Brain pericyte (primary cell): ENCODE measurements around the gene MYBPC2.

Experiments used
- DNase-seq: peaks from one replicate; pipeline ENCODE4 v3.0.0-alpha.2; 2012; ENCODE audit warnings: low read depth, low spot score

MYBPC2 gene

DNA sequence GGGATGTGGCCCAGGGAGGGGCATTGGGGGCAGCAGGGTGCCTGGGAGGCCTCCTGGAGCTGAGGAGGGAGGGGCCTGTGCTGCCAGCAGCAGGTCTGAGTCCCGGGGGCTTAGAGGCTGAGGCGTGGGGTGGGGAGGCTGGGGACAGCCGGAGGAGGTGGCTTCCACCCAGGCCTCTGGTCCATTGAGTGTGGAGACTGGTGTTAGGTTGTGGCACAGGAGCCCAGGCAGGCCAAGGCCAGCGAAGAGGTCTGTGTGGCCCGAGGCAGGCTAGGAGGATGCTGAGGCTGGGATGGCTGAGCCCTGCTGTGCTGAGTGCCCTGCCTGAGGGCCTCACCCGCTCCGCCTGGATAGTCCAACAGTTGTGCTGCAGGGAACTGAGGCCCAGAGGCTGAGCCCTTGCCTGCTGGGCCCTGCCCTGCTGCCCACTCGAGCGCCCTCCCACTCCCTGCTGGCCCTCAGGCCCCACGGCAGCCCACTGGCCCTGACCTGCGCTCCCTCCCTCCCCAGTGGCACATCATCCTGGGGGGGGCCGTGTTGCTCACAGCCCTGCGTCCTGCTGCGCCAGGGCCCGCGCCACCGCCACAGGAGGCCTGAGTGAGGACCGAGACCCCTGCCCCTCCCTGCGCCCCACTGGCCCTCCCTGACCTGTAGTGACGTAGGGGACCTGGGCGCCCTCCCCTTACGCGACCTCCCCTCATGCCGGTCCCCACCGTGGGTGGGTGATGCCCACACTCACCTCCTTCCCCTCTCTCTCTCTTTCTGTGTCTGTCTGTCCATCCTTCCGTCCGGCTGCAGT lies 48.9 kb downstream of the MYBPC2 start:
- DNase-seq = no peak

DNA sequence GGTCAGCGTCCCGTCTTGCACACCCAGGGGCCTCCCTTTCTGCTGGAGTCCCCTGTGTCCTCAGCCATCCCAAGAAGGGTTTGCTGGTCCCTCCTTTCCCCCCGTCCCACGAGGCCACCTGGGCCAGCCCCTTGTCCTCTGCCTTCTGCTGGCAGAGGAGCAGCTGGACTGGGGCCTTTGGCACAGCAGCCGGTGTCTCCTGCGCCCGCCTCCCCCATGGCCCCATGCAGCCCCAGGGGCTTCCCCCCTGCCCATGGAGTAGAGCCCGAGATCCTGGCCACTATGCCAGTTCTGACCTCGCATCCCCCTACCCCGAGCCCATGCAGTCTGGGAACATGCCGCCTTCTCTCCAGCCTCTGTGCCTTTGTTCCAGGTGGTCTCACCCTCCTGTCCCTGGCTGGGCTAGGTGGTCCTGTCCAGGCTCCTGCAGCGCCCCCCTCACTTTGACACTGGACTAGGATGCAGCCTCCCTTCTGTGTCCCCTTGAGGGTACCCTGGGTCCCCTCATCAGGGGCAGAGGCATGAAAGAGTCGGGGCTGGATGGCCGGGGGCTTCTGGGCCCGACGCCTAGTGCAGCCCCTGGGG lies 49.7 kb downstream of the MYBPC2 start:
- DNase-seq = no peak

DNA sequence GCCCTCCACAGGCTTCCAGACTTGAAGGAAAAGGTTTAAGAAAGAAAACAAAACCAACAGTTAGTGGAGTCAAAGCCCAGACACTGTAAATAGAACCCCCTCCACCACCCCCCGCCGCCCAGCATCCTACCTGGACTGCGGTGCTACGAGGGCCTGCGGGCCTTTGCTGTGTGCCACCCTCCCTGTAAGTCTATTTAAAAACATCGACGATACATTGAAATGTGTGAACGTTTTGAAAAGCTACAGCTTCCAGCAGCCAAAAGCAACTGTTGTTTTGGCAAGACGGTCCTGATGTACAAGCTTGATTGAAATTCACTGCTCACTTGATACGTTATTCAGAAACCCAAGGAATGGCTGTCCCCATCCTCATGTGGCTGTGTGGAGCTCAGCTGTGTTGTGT lies 50.2 kb downstream of the MYBPC2 start:
- no peak for DNase-seq

DNA sequence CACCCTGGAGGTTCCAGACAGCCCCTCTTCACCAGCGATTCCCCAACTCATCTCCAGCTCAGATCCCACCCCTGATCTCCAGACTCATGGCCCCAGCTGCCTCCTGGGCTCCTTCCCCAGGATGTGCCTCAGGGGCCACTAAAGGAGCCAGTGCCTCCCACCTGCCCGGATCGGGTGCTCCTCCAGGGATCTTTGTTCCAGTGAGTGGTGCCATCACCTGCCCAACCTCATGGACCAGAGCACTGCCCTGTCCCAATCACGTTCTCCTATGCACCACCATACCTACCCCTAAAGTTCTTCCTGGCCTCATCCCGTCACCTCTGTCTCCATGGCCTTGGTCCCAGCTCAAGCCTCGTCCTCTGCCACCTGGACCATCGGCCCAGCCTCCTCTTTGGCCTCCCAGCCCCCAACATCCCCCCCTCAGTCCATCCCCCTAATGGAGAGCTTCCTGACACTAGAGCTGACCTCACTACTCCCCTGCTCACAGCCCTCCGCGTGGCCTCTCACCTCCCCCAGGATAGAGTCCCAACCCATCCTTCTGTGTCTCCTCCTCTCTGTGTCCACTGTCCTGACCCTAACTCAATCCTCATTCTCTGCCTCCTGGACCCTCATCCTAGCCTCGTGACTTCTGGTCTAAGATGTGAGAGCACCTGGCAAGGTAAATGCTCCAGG lies 52.7 kb downstream of the MYBPC2 start:
- no peak for DNase-seq

DNA sequence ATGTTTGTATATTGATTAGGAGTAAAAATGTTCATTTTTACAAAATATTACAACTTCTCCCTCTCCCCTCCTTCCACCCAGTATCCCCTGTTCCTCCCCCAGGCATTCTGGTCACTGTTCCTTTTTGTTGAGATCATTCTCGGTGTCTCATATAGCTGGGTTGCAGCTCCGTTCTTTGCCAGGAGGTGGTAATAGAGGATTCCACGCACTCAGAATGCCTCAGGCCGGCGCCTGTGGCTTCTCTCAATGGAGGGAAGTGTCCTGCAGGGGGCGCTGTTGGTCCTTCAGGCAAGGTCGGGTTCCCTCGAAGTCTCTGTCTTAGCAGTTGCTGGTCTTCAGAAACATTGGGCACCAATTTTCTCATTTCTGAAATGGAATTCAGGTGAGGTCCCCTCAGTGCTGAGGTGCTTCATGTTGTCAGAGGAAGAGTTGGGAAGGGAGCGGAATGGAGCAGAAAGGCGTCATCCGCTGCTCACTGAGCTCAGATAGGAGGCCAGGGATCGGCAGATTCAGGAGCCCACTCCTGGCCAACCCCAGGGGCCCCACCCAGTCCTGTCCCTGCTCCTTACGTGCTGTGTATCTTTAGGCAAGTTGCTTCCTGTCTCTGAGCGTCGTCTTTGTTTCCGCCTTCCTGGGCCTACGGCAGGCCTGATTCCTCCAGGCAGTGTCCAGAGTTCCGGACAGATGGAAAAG lies 54.3 kb downstream of the MYBPC2 start:
- no peak for DNase-seq

DNA sequence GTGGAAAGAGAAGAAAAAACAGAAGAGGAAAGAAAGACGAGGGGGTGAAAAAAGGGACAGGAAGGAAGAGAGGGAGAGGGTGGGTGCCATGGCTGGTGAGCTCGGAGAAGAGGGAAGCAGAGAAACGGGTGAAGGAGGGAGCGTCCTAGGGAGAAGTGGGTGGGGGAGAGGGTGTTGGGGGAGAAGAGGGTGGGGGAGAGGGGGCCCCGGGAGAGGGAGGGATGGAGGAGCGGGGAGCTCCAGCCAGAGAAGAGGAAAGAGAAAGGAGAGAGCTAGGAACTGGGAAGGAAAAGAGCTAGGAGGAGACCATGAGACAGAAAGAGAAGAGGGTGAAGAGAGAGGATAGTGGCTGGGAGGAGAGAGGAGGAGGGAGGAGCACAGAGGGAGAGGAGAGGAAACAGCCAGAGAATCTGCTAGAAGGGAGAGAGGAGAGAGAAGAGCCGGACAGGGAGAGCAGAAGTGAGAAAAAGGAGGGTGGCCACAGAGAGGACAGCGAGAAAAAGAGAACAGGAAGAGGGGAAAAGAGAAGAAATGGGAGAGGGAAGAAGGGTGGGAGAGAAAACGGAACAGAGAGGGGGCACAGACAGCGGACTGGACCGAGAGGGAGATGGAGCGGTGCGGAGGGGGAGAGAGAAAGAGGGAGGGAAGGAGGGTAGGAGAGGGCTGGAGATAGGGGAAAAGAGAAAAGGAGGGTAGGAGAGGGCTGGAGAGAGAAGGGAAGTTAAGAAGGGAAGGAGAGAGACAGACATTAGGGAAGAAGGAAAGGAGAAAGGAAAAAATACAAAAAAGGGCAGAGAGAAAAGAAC lies 55.9 kb downstream of the MYBPC2 start:
- no peak for DNase-seq

DNA sequence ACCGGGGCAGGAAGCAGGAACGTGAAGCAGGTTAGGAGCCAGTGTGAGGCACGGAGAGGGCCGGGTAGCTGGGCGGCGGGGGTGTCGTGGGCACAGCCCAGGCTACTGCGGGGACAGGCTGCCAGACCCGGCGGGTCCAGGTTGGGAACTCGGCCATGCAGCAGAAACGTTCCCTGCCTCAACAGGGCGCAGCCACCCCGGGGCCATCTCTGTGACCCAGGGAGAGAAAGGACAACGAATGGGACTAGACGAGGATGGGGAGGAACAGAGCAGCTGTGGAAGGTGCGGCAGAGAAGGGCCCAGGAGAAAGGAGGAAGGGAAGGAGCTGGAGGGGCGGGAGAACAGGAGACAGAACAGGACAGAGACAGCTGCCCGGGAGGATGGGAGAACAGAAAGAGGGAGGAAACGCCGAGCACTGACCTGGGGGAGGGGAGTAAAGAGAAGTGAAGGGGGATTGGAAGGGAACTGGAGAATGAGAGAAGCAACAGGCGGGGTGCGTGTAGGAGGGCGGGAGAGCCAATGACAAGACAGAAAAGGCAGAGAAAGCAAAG lies 56.8 kb downstream of the MYBPC2 start:
- no peak for DNase-seq

DNA sequence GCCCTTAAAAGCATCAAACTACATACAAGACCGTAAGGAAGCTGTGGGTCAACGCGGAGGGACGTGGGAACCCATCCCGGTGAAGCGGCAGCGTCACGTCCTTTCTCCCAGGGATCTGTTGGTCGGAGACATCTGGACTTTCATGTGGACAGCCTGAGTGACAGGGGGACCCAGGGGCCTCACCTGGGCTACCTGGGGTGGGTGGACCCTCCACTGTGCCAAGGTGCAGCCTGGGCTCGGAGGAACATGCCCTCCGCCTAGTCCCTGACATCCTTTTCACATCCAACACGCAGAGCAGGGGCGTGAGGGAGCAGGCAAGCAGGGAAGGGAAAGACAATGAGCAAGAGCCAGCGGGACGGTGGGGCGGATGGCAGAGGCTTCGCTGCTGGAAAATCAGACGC lies 57.7 kb downstream of the MYBPC2 start:
- DNase-seq = no peak

DNA sequence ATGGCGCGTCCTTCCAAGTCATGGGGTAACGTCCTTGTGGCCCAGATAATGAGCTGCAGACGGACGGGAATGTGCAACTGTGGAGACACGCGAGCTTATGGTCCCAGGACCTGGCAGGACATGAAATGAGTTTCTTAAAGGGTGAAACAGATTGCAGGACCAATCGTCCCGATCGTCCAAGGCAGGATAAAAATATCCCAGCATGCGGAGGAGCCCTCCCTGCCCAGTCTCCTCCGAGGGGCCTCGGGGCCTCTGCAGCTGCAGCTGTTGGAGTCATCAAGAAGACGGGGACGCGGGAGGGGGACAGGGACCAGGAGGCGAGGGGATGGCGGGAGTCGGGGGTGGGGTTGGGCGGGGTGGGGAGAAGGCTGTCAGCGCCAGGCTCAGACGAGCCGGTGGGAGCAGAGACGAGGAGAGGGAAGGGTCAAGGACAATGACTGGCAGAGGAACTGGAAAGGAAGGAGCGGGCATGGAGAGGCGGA lies 58.3 kb downstream of the MYBPC2 start:
- no peak for DNase-seq

DNA sequence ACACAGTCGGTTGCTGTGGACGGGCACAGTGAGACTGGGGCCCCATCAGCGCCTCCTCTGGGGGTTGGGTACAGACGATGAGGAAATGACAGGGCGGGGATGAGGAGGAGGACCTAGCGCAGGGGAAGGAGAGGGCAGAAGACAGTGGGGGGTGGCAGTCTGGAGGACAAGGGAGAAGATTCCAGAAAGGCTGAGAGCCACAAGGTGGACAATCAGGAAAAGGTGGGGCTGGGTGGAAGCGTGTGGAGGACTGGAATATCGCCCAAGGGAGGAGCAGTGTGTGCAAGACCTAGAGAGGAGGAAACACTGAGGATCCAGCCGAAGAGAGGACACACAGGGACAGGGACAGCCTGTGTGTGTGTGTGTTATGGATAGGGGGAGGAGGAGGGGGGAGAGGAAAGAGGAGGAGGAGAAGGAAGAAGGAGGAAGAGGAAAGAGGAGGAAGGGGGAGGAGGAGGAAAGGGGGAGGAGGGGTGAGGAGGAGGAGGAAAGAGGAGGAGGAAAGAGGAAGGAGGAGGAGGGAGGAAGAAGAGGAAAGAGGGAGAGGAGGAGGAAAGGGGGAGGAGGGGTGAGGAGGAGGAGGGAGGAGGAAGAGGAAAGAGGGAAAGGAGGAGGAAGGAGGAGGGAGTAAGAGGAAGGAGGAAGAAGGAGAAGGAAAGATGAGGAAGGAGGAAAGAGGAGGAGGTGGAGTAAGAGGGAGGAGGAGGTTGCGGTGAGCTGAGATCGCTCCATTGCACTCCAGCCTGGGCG lies 59.8 kb downstream of the MYBPC2 start:
- no peak for DNase-seq

DNA sequence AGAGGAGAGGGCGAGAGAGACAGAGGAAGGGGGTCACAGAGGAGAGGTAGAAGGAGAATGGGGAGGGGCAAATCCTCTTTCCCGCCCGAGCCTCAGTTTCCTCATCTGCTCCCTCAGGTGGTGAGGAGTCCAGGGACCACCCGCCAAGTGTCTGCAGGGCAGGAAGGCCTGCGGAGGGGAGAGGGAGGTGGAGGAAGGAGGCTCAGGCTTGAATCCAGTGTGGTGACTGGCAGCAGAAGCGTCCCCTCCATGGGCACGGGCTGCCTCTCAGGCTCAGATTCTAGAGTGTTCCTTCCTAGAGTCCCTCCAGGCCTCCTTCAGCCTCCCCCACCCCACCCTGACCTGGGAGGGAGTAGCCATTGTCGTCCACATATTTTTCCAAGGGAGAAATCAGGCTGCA lies 60.5 kb downstream of the MYBPC2 start:
- no peak for DNase-seq

DNA sequence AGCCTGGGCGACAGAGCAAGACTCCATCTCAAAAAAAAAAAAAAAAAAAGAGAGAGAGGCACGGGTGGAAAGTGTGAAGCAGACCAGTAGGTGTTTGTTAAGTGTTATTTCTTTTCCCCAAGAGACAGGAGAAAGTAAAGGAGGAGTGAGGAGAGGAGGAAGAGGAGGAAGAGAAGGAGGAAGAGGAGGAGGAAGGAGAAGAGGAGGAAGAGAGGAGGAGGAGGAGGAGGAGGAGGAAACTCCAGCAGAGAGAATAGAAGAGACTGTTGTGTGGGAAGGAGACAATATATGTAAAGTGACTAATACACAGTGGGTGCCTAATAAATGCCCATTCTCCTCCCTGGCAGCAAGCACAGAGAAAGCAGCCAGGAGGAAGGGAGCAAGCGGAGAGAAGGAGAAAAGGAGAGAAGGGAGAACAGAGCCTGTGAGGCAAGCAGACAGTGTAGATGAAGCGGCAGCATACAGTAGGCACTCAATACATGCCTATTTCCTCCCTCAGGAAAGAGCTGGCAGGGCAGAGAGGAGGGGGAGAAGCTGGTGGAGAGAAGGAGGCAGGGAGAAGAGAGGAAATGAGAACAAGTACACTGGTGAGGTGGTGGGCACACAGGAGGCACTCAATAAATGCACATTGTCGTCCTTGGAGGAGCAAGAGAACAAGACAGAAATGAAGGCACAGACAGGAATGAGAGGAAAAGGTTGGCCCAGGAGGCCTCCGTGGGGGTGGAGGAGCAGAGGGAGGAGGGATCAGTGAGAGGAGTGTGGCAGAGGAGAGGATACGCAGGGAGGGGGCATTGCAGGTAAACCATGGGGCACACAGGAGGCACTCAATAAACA lies 61.7 kb downstream of the MYBPC2 start:
- no peak for DNase-seq

DNA sequence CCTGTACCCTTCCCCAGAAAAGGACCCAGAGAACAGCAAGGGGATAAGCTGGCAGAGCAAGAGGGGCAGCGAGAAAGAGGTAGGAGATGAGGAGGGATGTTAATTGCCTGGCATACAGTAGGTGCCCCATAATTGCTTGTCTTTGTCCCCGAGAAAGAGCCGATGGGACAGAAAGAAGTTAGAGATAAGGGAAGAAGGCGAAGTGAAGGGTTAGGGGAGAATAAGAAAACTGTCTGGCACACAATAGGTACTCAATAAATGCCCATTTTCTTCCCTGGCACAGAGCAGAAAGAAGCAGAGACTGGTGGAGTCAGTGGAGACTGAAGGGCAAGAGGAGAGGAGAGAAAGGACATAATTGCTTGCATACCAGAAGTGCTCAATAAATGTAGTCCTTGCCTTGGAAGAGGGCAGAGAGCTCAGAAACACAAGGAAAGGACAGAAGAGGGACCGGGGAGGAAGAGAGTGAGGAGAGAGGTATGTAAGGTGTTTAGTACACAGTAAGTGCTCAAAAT lies 62.4 kb downstream of the MYBPC2 start:
- no peak for DNase-seq

DNA sequence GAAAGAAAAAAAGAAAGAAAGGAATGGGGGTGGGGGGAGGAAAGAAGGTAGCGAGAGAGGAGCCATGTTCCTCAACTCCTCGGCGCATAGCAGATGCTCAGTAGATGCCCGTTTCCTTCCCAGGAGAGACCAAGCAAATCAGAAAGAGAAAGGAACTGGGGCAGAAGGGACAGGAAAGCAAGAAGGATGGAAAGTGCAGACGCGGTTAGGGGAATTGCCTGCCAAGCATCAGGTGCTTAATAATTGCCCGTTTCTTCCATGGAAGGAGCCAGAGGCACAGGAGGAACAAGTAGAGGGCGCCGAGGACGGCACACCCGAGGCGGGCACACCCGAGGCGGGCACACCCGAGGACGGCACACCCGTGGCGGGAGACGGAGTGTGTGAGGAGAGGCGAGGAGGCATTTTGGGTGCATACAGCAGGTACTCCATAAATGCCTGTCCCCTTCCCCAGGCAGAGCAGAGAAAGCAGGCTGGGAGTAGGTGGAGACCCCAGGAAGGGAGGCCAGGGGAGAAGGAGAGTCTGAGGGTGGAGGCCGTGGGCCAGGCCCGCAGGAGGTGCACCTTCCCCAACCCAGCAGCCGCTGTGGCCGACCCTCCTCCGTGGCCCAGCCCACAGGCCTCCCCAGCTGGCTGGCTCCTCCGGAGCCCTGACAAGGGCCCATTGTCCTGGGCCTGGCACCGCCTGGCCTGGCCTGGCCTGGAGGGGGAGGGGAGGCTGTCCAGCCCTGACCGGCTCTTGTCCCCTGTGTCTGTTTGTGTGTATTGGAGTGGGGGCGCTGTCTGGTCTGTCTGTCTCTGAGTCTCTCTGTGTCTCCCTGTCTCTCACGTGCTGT lies 63.7 kb downstream of the MYBPC2 start:
- no peak for DNase-seq

DNA sequence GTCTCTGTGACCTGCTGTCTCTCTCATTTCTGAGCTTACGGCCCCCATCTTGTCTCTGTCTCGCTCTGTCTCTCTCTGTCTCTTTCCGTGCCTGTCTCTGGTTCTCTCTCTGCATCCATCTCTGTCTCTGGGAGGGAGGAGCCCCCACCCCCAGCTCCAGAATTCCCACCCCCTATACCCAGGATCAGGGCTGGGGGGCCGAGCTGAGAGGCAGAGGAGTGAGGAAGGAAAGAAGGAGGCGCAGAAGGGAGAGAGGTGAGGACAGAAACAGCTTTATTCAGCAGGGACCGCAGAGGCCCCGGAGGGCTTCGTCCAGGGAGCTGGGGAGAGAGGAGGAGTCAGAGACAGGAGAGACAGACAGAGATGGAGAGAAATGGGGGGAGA lies 64.3 kb downstream of the MYBPC2 start:
- no peak for DNase-seq

DNA sequence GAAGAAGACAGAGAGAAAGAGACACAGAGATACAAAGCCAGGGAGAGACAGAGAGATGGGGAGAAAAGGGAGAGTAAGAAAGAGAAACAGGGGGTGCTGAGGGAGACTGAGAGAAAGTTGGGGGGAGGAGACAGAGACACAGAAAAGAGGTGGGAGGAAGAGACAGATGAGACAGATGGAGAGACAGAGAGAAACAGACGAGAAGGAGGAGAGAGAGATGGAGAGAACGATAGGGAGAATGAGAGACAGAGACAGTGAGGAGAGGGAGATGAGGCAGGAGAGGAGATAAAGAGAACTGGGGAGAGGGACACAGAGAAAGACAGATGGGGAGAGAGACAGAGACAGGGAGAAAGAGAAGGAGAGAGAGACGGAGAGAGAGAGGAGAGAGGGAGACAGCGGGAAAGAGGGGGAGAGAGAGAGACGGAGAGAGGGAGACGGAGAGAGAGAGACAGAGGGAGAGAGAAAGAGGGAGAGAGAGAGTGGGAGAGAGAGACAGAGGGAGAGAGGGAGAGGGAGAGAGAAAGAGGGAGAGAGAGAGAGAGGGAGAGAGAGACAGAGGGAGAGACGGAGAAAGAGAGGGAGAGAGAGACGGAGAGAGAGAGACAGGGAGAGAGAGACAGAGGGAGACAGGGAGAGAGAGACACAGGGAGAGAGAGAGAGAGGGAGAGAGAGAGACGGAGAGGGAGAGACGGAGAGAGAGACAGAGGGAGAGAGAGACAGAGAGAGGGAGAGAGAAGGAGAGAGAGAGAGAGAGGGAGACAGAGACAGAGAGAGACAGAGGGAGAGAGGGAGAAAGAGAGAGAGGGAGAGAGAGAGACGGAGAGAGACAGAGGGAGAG lies 65.7 kb downstream of the MYBPC2 start:
- no peak for DNase-seq

DNA sequence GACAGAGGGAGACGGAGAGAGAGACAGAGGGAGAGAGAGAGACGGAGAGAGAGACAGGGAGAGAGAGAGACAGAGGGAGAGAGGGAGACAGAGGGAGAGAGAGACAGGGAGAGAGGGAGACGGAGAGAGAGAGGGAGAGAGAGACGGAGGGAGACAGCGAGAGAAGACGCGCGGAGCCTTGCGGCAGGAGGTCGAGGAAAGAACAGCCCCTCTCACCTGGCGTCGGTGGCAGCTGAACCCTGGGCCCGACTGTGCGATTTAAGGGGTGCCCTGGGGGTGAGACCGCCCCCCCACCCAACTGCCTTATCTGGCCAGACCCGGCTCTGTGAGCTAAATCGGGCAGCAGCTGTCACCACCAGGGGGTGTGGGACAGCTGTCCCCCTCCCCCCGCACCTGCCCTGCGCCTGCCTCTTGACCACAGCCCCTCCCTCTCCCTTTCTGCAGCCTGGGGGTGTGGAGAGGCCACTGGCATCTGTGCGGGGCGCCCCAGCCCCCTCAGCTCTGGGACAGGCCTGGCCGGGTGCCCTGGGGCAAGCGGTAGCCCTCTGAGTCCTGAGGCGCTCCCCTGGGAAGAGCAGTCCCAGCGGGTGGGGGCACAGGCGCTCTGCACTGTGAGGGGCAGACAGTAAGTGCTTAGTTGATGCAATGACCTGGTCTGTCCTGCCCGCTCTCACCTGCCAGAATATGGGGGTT lies 67.5 kb downstream of the MYBPC2 start:
- DNase-seq = no peak
